ENCODE data around the gene TMEFF1.

The TMEFF1 gene

DNA sequence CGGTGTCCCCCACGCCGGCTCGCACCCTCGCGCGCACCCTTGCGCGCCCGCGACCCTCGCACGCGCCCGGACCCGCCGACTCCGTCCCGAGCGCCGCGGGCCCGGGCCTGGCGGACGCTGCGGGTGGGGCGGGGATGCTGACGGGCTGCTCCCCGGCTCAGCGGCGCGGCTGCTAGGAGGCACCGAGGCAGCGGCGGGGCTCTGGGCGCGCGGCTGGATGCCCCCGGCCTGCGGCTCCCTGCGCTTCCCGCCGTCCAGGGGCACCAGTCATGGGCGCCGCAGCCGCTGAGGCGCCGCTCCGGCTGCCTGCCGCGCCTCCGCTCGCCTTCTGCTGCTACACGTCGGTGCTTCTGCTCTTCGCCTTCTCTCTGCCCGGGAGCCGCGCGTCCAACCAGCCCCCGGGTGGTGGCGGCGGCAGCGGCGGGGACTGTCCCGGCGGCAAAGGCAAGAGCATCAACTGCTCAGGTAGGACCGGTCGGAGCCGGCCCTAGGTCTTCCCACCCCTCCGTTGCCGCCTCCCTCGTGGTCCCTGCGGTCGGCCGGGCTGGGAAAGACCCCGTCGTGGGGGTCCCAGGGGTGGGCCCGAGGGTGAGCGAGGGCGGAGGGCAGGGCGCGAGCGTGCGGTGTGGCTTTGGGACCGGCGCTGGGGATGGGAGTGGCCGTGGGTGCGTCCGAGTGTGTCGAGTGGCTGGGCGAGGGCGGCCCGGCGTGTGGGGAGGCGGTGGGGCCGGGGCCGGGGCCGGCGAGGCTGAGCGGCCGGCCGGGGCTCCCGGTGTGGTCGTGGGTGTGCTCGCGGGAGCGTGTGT lies 530 bp downstream of the TMEFF1 start:
- TF ChIP-seq, protein P1, sequence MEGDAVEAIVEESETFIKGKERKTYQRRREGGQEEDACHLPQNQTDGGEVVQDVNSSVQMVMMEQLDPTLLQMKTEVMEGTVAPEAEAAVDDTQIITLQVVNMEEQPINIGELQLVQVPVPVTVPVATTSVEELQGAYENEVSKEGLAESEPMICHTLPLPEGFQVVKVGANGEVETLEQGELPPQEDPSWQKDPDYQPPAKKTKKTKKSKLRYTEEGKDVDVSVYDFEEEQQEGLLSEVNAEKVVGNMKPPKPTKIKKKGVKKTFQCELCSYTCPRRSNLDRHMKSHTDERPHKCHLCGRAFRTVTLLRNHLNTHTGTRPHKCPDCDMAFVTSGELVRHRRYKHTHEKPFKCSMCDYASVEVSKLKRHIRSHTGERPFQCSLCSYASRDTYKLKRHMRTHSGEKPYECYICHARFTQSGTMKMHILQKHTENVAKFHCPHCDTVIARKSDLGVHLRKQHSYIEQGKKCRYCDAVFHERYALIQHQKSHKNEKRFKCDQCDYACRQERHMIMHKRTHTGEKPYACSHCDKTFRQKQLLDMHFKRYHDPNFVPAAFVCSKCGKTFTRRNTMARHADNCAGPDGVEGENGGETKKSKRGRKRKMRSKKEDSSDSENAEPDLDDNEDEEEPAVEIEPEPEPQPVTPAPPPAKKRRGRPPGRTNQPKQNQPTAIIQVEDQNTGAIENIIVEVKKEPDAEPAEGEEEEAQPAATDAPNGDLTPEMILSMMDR (IDR thresholded peaks at IDR 0.05; ENCODE audit: low read depth, low read length, missing control alignments) = no peak

DNA sequence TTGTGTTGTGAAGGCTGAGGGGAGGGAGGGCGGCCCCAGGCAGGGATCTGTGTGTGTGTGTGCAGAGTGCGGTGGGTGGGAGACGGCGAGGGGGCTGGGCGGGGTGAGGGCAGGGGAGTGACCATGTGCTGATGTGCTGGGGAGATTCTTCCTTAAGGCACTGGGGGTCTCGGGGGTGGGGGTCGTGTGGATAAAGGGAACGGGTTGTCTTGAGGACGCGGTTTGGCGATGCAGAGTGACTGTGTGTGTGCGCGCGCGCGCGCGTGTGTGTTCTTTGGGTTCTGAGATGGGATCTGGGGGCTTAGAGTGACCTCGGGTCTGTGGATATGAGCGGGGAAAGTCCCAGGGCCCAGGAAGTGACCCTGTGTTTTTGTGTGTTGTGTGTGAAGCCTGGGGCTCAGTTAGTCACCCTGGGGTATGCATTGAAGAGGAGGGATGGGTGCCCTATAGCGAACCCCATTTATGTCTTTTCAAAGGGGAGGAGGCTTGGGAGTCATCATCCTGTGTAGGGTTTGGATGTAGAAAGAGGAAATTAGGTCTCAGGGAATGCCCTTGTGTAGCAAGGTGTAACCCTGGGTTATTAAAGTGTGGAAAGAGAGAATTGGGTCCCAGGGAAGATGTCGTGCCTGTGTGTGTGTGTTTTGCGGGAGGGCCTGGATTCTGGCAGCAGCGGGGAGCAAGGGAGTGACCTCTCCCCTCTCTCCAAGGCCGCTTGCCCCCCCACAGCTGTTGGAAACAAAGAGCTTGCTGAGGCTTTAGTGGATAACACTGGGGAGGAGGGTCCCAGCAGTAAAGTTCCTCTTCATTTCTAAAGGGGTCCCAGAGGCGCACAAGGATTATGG lies 1.4 kb downstream of the TMEFF1 start:
- peak overlapping the region; percentile 64 for H3K4me3 ChIP-seq (ENCODE audit: low read depth, low read length)
- in situ Hi-C loops (cut with HindIII; ENCODE audit: low sequenced_read_pairs) = no loop called here
- TF ChIP-seq, protein P1 (IDR thresholded peaks at IDR 0.05; ENCODE audit: low read depth, low read length, missing control alignments) = no peak
- DNase-seq (ENCODE audit: low read depth) = no peak

More for the DNA sequence above, 530 bp downstream of the TMEFF1 start:
- H3K4me3 ChIP-seq (ENCODE audit: low read depth, low read length) = peak overlapping the region; percentile 64
- DNase-seq (ENCODE audit: low read depth) = no peak
- in situ Hi-C loops (cut with HindIII; ENCODE audit: low sequenced_read_pairs) = no loop called here

DNA sequence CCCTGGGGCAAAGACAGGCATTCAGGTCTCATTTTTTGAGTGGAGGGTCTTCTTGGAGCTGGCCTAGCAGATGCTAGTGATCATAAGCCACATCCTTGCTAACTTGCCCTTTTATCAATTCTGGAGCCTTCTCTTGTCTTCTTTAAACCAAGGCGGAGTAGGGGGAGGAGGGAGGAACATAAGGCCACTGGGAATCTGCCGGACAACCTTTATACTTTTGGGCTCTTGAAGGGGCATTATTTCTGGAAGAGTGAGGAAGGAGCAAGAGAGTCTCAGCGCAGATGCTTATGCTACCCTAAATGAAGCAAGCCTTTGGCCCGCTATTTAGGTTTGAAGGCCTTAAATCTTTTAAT lies 2.0 kb downstream of the TMEFF1 start:
- in situ Hi-C loops (cut with HindIII; ENCODE audit: low sequenced_read_pairs) = no loop called here
- no peak for DNase-seq (ENCODE audit: low read depth)
- H3K4me3 ChIP-seq (ENCODE audit: low read depth, low read length) = no peak overlapping the region
- TF ChIP-seq, protein P1 (IDR thresholded peaks at IDR 0.05; ENCODE audit: low read depth, low read length, missing control alignments) = no peak

DNA sequence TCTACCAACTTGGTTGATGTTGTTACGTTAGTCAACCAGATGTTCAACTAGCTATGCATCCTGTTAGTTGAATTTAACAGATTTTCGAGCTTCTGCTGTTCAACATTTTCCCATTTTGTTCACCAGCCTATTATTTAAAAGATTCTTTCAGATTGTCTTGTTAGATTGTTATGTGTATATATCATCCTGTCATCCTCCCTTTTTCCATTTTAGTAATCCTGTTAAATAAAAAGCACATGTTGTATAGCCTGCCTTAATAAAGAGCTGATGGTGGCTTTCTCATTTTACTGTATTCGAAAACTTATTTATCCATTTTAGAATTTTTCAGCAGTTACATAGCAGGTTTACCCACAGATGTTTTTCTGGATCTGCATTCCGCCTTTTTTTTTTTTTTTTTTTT lies 4.3 kb downstream of the TMEFF1 start:
- DNase-seq (ENCODE audit: low read depth) = no peak
- in situ Hi-C loops (cut with HindIII; ENCODE audit: low sequenced_read_pairs) = no loop called here
- TF ChIP-seq, protein P1 (IDR thresholded peaks at IDR 0.05; ENCODE audit: low read depth, low read length, missing control alignments) = no peak
- no peak overlapping the region for H3K4me3 ChIP-seq (ENCODE audit: low read depth, low read length)

DNA sequence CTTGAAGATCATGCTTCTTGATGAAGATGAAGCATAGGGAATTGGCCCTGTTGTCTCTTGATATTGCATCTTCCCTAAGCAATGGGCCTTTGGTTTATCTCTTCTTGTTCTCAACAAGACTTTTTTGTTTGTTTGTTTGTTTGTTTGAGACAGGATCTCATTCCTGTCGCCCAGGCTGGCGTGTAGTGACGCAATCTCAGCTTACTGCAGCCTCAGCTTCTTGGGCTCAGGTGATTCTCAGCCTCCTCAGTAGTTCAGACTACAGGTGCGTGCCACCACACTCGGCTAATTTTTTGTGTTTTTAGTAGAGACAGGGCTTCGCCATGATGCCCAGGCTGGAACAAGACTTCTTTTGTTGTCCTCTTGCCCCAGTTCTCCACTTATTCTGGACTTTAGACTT lies 5.2 kb downstream of the TMEFF1 start:
- H3K4me3 ChIP-seq (ENCODE audit: low read depth, low read length) = no peak overlapping the region
- TF ChIP-seq, protein P1 (IDR thresholded peaks at IDR 0.05; ENCODE audit: low read depth, low read length, missing control alignments) = no peak
- in situ Hi-C loops (cut with HindIII; ENCODE audit: low sequenced_read_pairs) = no loop called here
- no peak for DNase-seq (ENCODE audit: low read depth)

DNA sequence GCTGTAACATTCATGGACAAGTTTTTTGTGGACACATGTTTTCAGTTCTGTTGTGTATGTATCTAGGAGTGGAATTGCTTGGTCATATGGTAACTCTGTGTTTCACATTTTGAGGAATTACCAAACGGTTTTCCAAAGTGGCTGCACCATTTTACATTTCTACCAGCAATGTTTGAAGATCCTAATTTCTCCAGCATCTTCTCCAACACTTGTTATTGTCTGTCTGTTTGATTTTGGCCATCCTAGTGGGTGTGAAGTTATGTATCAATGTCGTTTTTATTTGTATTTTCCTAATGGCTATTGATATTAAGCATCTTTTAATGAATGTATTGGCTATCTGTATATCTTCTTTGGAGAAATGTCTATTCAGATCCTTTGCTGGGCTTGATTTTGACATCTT lies 6.9 kb downstream of the TMEFF1 start:
- no peak overlapping the region for H3K4me3 ChIP-seq (ENCODE audit: low read depth, low read length)
- in situ Hi-C loops (cut with HindIII; ENCODE audit: low sequenced_read_pairs) = no loop called here
- TF ChIP-seq, protein P1 (IDR thresholded peaks at IDR 0.05; ENCODE audit: low read depth, low read length, missing control alignments) = no peak
- DNase-seq (ENCODE audit: low read depth) = no peak
